Stimulated activated CD8-positive, alpha-beta memory T cell treated with anti-CD3 and anti-CD28 coated beads, Interleukin-7, amount 100 ng/mL, for 1 hour (primary cell): ENCODE measurements around the gene PTPRG.

Experiments used
- DNase-seq, 2 donors: peaks; one replicate each; pipeline ENCODE4 v3.0.0-alpha.2; 2020; ENCODE audit warnings: low read depth in 2 of 2

PTPRG gene

DNA sequence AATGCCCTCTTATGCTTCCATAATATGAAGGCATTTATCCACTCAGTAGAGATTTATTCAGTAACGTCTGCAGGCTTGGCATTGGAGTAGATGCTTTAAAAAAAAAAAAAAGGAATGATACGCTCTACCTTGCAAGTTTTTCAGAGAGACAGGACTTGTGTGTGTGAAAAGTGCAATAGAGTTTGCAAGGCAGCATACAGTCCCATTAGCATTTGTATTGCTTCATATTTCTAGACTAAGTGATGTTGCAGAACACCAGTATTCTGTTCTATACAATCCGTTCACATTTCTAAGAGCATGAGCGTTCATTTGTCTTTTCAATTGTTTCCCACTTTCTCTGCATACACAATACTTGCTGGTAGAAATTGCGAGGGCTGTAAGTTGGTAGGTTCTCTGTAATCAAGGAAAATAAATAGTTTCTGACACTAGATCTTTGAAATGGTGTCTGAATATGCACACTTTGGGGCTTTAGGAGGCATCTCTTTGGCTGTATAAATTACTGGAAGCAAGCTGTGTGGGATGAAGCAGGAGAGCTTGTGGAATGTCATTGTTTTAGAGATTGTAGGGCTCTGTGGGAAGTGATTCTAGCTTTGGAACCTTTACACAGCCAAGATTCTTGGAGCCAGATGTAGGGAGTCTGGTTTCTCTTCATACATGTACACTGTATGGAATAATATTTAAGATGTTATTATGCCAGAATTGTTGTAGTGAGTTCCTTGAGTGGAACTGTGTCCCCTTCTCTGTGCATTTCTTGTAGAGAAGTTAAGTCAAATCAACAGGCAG, 549.3 kb downstream of the PTPRG start:
- no peak for DNase-seq

DNA sequence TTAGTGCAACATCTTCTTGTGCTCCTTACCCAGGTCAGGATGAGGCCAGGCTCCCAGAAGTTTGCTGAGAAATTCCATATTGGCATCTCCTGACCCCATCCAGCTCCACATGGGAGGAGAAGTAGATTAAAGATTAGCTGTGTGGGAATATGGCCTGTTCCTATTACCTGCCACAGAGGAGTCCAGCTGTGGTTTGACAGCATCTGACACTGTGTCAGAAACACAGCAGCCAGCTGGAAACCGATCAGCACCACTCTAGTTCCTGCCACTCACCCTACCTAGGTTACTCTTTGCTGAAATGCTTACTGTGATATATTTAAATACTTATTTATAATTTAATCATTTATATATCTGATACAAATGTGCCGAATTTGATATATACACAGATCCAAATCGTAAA, 551.7 kb downstream of the PTPRG start:
- DNase-seq = no peak

DNA sequence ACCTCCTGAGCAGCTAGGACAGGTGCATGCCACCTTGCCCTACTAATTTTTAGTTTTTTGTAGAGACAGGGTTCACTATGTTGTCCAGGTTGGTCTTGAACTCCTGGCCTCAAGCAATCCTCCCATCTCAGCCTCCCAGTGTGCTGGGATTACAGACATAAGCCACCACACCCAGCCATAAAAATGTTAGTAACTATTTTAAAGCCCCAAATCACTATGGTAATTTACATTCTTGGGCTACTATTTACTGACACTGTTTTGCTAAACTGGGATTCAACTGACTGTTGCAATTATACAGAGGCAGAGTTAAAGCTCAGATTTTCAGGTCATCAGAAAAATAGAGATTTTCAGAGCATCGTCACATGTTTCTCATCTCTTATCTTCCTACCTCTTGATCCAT, 553.4 kb downstream of the PTPRG start:
- no peak for DNase-seq

DNA sequence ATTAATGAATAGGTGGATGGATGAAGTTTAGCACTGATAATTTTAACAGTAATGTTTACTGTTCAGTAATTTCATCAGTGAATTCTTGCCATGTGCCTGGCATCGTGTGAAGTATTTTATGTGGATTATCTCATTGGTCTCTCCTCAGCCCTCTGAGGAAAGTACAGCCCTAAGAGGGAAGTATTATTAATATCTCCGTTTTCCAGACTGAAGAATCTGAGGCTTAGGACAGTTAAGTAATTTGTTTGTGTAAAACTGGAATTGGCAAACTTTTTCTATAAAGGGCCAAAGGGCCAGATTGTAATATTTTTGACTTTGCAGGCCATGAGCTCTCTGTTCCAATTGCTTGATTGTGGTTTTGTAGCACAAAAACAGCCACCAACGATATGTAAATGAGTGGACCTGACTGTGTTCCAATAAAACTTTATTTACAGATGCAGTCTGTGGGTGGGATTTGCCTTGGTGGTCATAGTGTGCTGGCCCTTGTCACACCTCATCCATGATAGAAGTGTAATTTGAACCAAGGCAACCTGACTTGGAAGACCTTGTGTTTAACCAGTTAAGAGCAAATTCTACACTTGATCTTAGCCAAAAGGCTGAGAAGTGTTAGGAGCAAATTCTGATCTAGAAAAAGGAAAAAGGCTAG, 556.7 kb downstream of the PTPRG start:
- DNase-seq = no peak

DNA sequence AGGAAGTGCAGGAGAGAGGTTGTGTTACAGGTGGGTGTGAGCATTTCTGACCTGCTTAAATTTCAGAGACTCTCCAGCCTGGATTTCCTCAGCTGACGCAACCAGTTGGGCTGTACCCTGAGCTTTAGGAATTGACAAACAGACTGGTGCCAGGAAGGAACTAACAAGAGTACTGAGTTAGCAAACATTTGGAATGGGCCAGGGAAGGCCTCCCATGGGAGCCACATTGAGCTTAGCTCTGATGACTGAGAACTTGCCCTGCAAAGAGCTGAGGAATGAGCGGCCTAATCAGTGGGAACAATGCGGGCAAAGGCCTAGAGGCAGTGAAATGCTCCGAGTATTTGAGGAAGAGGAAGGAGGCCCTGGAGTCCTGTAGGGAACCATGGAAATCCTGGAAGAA, 557.8 kb downstream of the PTPRG start:
- DNase-seq = no peak

DNA sequence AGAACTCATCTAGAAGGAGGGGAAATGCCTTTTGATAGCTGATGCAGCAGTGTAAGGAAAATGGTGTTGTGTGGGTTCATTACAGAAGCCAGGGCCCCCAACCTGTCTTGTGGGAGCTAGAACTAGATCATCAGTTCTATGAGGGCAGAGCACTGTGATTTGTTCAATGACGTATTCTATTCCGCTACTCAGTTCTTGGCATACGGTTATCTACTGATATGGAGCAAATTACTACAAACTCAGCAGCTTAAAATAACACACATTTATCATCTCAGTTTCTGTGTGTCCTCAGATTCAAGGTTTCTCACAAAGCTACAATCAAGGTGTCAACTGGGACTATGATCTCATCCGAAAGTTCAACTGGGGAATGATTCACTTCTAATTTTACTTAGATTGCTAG, 561.4 kb downstream of the PTPRG start:
- DNase-seq = no peak

DNA sequence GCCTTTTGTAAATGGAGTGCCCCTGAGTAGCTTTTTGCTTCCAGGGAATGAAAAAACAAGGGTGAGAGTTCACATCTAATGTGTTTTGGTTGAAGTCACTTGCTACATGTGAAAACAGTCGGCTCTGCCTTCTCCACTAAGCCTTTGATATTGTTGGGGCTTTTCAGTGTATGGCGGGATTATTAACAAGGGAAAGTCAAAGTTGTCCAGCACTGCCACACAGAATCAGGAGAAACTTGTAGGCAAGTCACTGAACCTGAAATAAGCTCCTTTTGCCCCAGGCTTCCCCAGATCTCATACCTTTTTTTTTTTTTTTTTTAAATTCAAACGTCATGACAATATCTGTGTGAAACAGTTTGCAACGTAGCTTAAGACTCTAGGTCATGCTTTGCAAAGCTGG, 564.0 kb downstream of the PTPRG start:
- DNase-seq = no peak

DNA sequence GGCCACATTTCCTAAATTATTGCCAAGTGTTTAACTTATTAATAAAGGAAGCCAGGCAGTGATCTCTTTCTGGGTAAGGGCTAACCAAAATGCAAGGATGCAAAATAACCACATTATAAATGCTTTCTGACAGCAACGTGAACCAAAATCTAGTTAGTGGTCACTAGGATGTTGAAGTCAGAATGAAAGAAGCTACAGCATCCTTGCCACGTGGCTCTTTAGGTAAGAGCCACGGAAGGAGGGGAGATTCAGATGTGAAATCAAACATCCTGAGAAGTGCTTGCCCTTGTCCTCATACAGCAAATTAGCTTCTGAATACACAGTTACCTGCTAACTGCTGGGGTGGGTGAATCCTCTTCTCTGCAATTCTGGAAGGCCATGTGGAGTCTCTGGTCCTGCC, 565.7 kb downstream of the PTPRG start:
- no peak for DNase-seq

DNA sequence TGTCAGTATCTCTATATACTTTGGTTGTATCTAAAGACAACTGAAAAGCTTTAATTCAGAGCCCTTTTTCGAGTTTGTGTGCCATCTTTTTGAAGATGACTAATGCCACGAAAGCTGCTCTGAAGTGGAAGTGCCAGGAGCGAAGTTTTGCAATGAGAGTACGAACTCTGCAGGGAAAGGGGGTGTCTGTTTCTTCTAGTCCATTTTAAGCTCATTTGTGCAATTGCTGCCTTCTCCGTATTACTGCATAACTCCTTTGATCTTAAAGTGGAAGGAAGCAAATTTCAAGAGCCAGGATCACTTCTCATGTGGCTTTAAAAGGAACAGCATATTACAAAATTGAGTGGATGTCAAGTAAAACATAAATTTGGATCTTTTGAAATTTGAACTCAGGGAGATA, 566.7 kb downstream of the PTPRG start:
- no peak for DNase-seq

DNA sequence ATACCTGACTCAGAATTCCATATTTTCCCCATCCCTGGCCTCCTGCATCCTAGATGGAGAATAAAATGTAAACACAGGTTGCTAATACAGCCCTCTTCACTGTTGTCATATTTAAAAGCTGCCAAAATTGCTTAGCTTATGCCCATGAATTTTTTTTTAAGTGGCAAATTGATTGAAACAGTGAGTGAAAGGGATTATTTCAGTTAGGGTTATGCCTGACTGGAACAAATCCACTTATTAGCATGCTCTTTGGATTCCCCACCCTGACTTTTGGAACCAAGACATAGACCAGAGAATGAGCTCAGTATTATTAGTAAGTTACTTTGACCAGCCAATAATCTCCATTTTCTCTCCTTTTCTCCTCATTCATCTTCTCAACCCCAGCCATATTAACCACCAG, 567.3 kb downstream of the PTPRG start:
- no peak for DNase-seq

DNA sequence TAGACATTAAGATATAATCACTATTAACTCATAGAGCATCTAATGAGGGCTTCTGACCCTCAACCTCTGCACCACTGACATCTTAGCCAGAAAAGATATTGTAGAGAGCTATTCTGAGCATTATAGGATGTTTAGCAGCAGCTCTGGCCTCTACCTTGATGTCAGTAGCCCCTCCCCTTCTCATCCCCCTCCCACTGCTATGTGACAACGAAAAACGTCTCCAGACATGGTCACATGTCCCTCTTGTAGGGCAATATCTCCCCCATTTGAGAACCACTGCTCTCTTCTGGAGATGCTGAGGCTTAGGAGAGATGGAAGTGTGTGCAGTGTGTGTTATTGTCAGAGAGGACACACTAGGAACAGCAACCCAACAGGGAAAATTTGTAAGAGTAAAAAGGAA, 569.7 kb downstream of the PTPRG start:
- DNase-seq = no peak

DNA sequence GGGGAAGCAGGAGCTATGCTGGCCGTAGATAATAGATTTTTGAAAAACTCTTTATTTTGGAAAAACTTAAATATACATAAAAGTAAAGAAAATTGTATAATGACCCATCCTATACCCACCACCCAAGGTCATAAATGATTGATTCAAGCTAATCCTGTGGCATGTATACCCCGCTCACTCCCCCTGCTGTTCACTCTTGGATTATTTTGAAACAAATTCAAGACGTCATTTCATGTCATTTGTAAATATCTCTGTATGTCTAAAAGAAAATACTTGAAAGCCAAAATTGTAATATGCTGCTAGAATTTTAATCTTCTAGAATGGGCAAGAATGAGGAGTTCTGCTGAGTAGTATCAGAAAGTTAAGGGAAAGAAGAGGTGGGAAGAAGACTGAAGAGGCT, 570.2 kb downstream of the PTPRG start:
- no peak for DNase-seq

DNA sequence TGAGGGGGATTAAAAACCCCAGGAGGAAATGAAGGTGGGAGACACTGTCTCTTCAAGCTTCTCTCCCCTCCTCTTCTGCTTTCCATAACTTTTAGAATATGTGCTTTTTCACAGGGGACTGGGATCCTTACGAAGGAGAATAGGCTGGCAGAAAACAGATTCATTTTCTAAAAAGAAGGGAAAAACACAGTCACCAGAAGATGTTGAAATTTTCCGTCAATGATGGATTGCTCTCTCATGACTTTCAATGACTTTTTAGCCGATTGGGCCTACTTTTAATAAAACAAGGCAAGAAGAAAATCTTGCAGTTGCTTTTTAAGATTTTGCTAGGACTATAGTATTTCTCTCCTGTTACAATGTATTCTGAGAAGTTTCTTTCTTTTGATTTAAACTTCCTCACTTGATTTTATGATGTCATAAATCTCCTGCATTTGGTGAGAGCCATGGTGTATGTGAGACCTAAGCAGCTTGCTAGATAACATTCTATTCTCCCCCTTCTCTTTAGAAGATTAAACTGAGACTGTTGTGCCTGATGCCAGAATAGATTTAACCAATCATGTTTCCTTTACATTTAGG, 570.7 kb downstream of the PTPRG start:
- DNase-seq = no peak

DNA sequence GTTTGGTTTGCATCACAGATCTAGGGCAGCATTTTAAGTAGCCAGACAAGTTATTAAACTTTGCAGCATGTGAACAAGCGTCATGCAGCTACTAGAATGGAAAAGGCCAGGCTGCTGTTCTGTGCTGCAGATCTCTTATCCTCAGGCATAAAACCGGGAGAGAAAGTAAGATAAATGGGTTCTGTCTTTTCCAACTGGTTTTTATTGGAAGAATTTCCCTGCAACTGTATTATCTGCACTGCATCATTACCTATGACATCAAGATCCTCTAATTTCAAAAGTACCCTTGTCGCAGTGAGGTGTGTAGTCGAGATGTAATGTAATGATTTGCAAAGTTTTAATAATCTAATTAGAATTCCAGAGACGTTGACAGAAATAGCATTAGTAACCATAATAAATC, 571.6 kb downstream of the PTPRG start:
- DNase-seq = no peak

DNA sequence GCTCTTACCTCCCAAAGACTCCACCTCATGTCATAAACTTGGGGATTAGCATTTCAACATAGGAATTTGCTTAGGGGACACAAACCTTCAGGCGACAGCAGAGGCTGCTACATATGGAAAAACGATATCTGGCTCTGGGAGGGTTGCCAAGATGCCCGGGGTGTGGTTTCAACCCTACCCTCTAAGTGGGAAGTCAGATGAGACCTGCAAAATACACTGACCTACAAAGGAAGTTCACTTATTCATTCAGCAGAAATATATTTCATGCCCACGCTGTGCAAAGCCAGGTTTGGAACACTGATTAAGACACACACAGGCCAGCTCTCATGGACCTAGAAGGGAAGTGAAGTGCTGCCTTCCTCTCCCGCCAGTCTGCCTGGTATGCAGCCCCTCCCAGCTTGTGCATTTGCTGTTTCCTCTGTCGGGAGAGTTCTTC, 572.7 kb downstream of the PTPRG start:
- no peak for DNase-seq

DNA sequence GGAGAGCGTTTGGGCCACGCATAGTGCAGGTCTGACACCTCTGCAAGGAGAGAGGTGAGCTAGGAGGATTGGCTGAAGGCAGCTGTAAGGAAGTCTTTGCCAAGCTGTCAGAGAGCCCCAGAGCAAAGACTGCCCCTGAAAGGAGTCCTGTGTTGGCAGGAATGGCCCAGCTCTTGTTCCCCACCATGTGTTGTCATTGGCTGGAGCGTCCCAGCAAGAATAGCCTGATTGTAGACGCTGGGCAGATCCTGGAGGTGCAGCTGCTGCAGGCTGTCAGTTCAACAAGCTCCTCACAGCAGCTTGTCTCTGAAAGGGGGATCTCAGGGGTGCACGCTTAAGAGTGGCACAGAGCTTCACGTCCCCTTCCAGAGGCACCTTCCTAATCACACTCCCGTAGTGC, 574.4 kb downstream of the PTPRG start:
- DNase-seq = no peak

DNA sequence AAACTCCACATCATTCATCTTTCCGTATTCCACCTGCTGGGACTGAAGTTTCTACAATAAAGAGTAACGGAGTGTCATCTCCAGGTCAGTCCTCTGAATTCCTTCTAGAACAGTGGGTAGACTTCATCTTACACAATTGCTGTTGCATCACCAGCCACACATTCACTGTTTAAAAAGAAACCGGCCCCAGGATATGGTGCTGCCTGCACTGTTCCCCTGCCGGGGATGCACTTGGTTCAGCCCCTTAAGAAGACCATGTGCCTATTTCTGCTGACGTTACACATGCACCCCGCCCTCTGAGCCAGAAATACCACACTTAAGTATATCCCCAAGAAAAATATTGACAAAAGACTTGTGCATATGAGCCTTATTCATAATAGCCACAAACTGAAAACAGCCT, 578.6 kb downstream of the PTPRG start:
- no peak for DNase-seq

DNA sequence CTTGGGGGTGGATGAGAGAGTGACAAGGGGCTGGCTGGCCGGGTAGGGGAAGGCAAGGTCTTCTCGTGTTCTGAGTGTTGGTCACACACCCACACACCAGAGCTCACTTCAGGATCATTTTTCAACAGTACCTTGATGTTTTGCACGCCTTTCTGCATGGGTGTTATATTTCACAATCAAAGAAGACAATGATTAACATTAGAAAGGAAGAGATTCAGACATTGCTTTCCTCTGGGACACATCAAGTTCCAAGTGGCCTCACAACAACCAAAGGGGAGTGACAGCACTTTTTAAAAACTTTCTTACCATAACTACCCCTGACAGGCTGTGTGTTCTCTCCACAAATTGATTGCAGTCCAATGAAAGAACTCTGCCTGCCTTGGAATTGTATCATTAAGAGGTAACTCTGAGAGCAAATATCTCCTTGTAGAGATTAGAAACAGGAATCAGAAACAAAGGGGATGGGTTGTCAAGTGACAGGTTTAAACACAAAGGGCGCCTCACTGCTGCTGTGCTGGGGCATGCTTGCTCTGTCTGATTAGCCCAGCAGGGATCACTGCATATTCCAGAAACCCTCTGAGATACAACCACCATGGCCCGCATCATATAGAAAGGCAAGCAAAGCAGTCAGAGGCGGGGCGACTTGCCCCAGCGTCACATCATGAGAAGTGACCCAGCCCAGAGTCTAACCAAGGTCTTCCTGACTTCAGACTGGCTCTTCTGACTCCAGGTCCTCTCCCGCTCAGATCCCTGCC, 581.1 kb downstream of the PTPRG start:
- no peak for DNase-seq

DNA sequence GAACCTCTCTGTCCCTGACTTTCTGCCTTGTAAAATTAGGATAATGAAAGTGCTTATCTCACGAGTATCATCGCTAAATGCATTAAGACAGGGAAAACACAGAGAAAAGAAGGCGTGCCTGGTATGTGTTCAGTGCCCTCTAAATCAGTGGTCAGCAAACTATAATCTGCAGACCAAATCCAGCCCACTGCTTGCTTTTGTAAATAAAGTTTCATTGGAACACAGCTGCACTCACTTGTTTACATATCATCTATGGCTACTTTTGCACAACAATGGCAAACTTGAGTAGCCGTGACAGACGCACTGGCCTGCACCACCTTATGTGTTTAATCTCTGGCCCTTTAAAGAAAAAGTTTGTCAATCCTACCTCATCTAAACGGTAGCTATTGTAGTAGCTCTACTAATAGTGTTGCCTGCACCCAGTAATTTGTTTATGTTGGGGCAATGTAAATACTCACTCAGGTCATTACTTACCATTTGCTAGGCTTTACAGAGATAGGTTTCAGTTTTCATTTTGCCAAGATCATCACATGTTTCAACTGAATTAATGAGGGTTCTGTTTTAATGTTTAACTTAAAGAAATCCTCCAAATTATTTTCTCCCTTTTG, 582.6 kb downstream of the PTPRG start:
- DNase-seq = no peak

DNA sequence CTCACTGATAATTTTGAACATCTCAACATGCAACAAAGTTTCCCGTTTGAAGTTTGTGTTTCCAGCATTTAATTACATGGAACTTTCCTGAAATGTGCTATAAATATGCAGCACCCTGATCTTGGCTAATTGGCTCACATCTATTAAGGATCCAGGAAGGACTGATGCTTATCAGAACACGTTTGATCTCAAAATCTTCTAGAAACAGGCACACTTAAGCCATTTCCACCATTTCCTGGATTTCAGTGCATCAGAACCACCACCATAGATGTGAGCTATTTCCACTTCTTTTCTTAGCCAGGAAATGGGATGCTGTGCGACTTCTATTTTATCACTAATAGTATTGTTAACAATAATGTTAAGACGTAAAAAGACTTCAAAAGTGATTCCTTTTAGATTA, 583.1 kb downstream of the PTPRG start:
- no peak for DNase-seq

DNA sequence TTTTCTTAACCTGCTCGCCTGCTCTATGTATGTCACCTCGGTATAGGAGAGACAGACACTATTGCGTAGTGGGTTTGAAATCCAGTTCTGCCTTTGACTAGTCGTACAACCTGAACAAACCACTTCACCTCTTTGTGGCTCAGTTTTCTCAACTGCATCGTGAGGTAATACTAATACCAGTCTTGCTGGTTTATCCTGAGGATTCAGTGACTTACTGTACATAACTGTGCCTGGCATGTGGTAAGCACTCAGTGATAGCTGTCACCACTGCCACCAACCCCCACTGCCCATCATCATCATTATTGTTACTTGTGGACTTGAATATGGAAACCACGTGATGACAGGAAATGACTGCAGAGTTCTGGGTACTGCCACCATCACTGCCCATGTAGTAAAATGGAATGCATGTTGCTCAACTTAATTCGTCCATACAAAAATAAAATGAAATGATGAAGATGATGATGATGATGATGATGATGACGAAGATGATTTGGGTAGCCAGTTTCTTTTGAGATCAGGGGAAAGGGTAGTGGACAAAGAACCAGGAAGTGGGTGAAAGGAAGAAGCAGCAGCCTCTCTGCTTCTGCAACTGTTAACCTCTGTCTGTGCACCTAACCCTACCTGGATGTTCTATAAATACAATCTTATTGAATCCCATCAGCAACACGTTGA, 583.9 kb downstream of the PTPRG start:
- DNase-seq = no peak

DNA sequence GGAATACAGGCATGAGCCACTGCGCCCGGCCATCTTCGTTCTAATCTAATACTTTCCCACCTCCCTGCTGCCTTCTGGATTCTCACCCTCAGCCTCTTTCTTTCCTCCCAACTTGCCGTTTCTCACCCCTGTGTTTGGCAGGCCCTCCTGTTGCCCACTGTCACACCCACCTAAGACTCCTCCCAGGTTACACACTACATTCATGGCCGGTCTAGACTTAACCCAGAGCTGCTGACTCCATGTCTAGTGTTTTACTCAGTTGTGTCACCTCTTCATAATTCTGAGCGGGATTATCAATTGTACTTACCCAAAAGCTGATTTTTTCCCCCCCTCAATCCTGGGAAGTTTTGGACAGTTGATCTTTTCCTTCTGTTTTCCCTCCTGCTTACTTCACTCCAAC, 588.2 kb downstream of the PTPRG start:
- no peak for DNase-seq
